ENCODE results near the gene PTPN1.
"Not testable (repeated sequence)": the region's sequence is repeated elsewhere in the genome, so short reads cannot be mapped to it uniquely, and the experiment has no call there.

The PTPN1 gene

GRCh38 chr20:50469176-50469723 is 40.9 kb upstream of the PTPN1 start:
- Histone ChIP-seq H3K27me3 (ENCODE audit: control insufficient read depth in 5 of 5, insufficient read depth in 4 of 5, low read length in 5 of 5) (no peaks in the 10 kb centered on the region), H3K9ac (ENCODE audit: low read length in 5 of 5) (no peak overlapping the region), H3K4me3 (ENCODE audit: low read depth in 1 of 5, low read length in 5 of 5) (no peak overlapping the region), H3K36me3 (ENCODE audit: control insufficient read depth in 5 of 5, insufficient read depth in 5 of 5, low read length in 5 of 5) (no peaks in the 10 kb centered on the region), H3K27ac (ENCODE audit: low read depth, low read length) (no peak overlapping the region), H3K9me3 (ENCODE audit: control insufficient read depth in 5 of 5, low read length in 5 of 5) (no peaks in the 10 kb centered on the region), H3K4me1 (ENCODE audit: control insufficient read depth in 5 of 5, insufficient read depth in 5 of 5, low read length in 5 of 5) (peaks cover 0 to 21% (median 8%) of the 10 kb centered on the region in 5 donors)

- Histone ChIP-seq H3K4me3 (ENCODE audit: low read depth in 1 of 5, low read length in 5 of 5) (no peak overlapping the region), H3K4me1 (ENCODE audit: control insufficient read depth in 5 of 5, insufficient read depth in 5 of 5, low read length in 5 of 5) (peaks cover 0 to 16% (median 2%) of the 10 kb centered on the region in 5 donors), H3K9me3 (ENCODE audit: control insufficient read depth in 5 of 5, low read length in 5 of 5) (no peaks in the 10 kb centered on the region), H3K9ac (ENCODE audit: low read length in 5 of 5) (no peak overlapping the region), H3K27me3 (ENCODE audit: control insufficient read depth in 5 of 5, insufficient read depth in 4 of 5, low read length in 5 of 5) (no peaks in the 10 kb centered on the region), H3K27ac (ENCODE audit: low read depth, low read length) (no peak overlapping the region), H3K36me3 (ENCODE audit: control insufficient read depth in 5 of 5, insufficient read depth in 5 of 5, low read length in 5 of 5) (no peaks in the 10 kb centered on the region)
Observed at GRCh38 chr20:50469796-50470195, 40.4 kb upstream of the PTPN1 start.

GRCh38 chr20:50470264-50470858 is 39.8 kb upstream of the PTPN1 start:
- Histone ChIP-seq H3K27ac (ENCODE audit: low read depth, low read length) (no peak overlapping the region), H3K27me3 (ENCODE audit: control insufficient read depth in 5 of 5, insufficient read depth in 4 of 5, low read length in 5 of 5) (no peaks in the 10 kb centered on the region), H3K9ac (ENCODE audit: low read length in 5 of 5) (no peak overlapping the region), H3K4me1 (ENCODE audit: control insufficient read depth in 5 of 5, insufficient read depth in 5 of 5, low read length in 5 of 5) (peaks cover 0 to 16% (median 0%) of the 10 kb centered on the region in 5 donors), H3K36me3 (ENCODE audit: control insufficient read depth in 5 of 5, insufficient read depth in 5 of 5, low read length in 5 of 5) (no peaks in the 10 kb centered on the region), H3K9me3 (ENCODE audit: control insufficient read depth in 5 of 5, low read length in 5 of 5) (no peaks in the 10 kb centered on the region), H3K4me3 (ENCODE audit: low read depth in 1 of 5, low read length in 5 of 5) (no peak overlapping the region)

DNA sequence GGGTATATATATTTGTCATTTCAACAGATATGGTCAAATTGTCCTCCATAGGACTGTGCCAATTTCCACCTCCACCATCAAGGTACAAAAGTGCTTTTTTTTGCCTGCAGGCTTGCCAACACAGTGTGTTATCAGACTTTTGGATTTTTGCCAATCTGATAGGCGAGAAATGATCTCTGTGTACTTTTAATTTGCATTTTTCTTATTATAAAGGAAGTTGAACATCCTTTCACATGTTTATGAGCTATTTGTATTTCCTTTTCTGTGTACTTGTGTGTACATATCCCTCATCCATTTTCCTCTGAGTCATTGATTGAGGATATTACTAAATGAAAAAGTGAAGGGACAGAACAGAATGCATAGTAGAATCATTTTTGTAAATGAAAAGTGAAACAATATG is 39.0 kb upstream of the PTPN1 start:
- Histone ChIP-seq H3K9me3 (ENCODE audit: control insufficient read depth in 5 of 5, low read length in 5 of 5) (no peaks in the 10 kb centered on the region), H3K4me1 (ENCODE audit: control insufficient read depth in 5 of 5, insufficient read depth in 5 of 5, low read length in 5 of 5) (peaks cover 0 to 16% (median 0%) of the 10 kb centered on the region in 5 donors), H3K27me3 (ENCODE audit: control insufficient read depth in 5 of 5, insufficient read depth in 4 of 5, low read length in 5 of 5) (no peaks in the 10 kb centered on the region), H3K27ac (ENCODE audit: low read depth, low read length) (no peak overlapping the region), H3K9ac (ENCODE audit: low read length in 5 of 5) (no peak overlapping the region), H3K36me3 (ENCODE audit: control insufficient read depth in 5 of 5, insufficient read depth in 5 of 5, low read length in 5 of 5) (no peaks in the 10 kb centered on the region), H3K4me3 (ENCODE audit: low read depth in 1 of 5, low read length in 5 of 5) (no peak overlapping the region)

DNA sequence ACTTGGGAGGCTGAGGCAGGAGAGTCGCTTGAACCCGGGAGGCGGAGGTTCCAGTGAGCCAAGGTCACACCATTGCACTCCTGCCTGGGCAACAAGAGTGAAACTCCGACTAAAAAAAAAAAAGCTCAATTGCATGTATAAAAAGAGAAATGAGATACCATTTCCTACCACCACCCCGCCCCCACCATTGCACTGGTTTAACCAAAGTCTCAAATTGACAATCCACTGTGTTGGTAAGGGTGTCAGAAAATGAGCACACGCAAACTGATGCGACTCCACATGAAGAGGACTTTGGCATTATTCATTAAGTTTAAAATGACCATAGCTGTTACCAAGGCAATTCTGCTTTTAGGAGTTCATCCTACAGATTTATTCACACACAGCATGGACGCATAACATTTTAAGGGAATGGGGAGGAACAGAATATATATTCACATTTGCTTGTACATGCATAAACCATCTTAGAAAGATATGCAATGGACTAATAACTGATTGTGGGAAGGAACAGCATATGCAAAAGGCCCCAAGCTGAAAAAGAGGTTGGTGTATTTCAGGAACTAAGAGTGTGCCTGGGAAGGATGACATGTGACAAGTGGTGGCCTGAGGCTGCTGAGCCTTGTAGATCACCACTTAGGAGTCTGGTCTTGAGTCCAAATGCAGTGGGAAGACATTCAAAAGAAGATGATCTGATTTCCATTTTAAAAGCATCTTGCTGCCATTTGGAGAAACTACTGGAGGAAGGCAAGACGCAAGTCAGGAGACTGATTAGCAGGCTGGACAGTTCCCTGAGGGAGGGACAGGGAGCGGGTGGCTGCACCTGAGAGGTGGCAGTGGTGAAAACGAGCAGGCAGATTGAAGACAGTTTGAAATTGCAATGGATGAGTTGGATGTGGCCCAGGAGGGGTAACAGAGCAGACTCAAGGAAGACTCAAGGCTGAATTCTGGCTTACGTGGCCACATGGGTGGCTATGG is 37.2 kb upstream of the PTPN1 start:
- H3K9ac ChIP-seq (ENCODE audit: low read length in 5 of 5): no peak overlapping the region
- no peaks in the 10 kb centered on the region for H3K27me3 ChIP-seq (ENCODE audit: control insufficient read depth in 5 of 5, insufficient read depth in 4 of 5, low read length in 5 of 5)
- H3K27ac ChIP-seq (ENCODE audit: low read depth, low read length): no peak overlapping the region
- no peaks in the 10 kb centered on the region for H3K36me3 ChIP-seq (ENCODE audit: control insufficient read depth in 5 of 5, insufficient read depth in 5 of 5, low read length in 5 of 5)
- peaks cover 0 to 17% (median under 1%) of the 10 kb centered on the region in 5 donors for H3K4me1 ChIP-seq (ENCODE audit: control insufficient read depth in 5 of 5, insufficient read depth in 5 of 5, low read length in 5 of 5)
- no peaks in the 10 kb centered on the region for H3K9me3 ChIP-seq (ENCODE audit: control insufficient read depth in 5 of 5, low read length in 5 of 5)
- no peak overlapping the region for H3K4me3 ChIP-seq (ENCODE audit: low read depth in 1 of 5, low read length in 5 of 5)

DNA sequence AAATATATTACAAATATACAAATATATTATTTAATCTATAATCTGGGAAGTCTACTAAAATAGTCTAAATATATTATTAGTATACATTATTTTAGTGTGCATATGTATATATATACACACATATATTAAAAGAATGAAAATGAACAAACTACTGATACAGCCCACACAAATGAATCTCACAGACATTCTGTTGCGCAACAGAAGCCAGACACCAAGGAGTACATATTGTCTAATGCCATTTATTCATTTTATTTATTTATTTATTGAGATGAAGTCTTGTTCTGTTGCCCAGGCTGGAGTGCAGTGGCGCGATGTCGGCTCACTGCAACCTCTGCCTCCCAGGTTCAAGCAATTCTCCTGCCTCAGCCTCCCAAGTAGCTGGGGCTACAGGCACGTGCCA is 35.8 kb upstream of the PTPN1 start:
- not testable (repeated sequence) for H3K9me3 ChIP-seq (ENCODE audit: control insufficient read depth in 5 of 5, low read length in 5 of 5); H3K27ac ChIP-seq (ENCODE audit: low read depth, low read length); H3K27me3 ChIP-seq (ENCODE audit: control insufficient read depth in 5 of 5, insufficient read depth in 4 of 5, low read length in 5 of 5); H3K4me3 ChIP-seq (ENCODE audit: low read depth in 1 of 5, low read length in 5 of 5); H3K9ac ChIP-seq (ENCODE audit: low read length in 5 of 5); H3K36me3 ChIP-seq (ENCODE audit: control insufficient read depth in 5 of 5, insufficient read depth in 5 of 5, low read length in 5 of 5)
- peaks cover 0 to 23% (median 5%) of the 10 kb centered on the region in 5 donors for H3K4me1 ChIP-seq (ENCODE audit: control insufficient read depth in 5 of 5, insufficient read depth in 5 of 5, low read length in 5 of 5)

DNA sequence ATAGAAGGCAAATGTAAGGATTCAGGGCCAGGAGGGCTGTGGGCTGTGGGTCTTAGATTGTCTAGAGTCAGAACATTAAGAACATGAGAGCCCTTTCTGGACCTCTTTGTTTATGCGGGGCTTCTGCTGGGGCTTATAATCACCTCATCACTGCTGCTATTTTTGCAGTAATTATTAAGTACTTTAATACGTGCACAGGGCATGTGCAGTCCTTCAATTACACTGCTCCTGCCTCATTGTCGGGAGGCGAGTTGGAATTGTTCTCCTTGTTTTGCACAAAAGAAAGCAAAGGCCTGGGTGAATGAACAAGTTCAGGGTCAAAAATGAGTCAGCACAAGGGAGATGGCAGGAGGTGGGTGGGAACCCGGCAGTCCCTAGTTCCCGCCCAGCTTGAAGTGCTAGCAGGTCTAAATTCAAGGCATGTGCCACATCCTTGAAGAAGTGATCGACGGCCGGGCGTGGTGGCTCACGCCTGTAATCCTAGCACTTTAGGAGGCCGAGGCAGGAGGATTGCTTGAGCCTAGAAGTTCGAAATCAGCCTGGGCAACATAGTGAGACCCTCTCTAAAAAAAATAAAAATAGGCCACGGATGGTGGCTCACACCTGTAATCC is 34.4 kb upstream of the PTPN1 start:
- Histone ChIP-seq H3K9ac (ENCODE audit: low read length in 5 of 5) (no peak overlapping the region), H3K27ac (ENCODE audit: low read depth, low read length) (no peak overlapping the region), H3K27me3 (ENCODE audit: control insufficient read depth in 5 of 5, insufficient read depth in 4 of 5, low read length in 5 of 5) (no peaks in the 10 kb centered on the region), H3K36me3 (ENCODE audit: control insufficient read depth in 5 of 5, insufficient read depth in 5 of 5, low read length in 5 of 5) (no peaks in the 10 kb centered on the region), H3K9me3 (ENCODE audit: control insufficient read depth in 5 of 5, low read length in 5 of 5) (no peaks in the 10 kb centered on the region), H3K4me3 (ENCODE audit: low read depth in 1 of 5, low read length in 5 of 5) (no peak overlapping the region), H3K4me1 (ENCODE audit: control insufficient read depth in 5 of 5, insufficient read depth in 5 of 5, low read length in 5 of 5) (peaks cover 0 to 16% (median 5%) of the 10 kb centered on the region in 5 donors)

- Histone ChIP-seq H3K27ac (ENCODE audit: low read depth, low read length) (no peak overlapping the region), H3K9me3 (ENCODE audit: control insufficient read depth in 5 of 5, low read length in 5 of 5) (no peaks in the 10 kb centered on the region), H3K9ac (ENCODE audit: low read length in 5 of 5) (no peak overlapping the region), H3K4me1 (ENCODE audit: control insufficient read depth in 5 of 5, insufficient read depth in 5 of 5, low read length in 5 of 5) (peaks cover 0 to 14% (median 5%) of the 10 kb centered on the region in 5 donors), H3K27me3 (ENCODE audit: control insufficient read depth in 5 of 5, insufficient read depth in 4 of 5, low read length in 5 of 5) (no peaks in the 10 kb centered on the region), H3K4me3 (ENCODE audit: low read depth in 1 of 5, low read length in 5 of 5) (no peak overlapping the region), H3K36me3 (ENCODE audit: control insufficient read depth in 5 of 5, insufficient read depth in 5 of 5, low read length in 5 of 5) (no peaks in the 10 kb centered on the region)
Observed at GRCh38 chr20:50477239-50477872, 32.8 kb upstream of the PTPN1 start.

DNA sequence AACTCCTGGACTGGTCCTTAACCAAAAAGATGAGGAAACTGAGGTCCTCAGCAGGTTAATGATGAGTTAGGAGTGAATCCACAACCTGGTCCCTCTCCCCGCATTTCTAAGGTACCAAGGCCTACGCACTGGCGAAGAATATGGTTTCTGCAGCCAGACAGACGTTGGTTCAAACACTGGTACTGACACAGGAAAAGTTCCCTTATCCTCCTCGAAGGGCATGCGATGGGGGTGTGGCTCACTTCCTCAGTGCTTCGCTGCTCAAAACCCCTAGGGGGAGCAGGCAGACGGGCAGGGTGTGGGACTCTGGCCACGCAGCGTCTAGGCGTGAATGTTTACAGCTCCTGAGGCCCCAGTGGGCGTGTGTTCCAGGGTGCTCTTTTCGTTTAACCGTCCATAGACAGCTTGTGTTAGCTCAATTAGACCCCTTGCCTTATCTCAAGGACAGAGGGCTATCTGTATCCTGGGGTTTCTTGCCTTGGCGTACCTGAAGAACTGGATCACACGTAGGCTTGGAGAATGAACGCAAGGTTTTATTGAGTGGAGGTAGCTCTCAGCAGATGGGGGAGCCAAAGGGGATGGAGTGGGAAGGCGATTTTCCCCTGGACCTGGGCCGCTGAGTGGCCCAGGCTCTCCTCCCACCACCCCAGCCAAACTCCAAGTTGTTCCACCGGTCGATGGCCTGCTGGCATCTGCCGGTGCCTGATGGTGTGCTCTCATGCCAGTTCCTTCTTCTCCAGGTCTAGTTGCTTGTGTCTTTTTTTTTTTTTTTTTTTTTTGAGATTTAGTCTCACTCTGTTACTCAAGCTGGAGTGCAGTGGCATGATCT is 31.8 kb upstream of the PTPN1 start:
- Histone ChIP-seq H3K27me3 (ENCODE audit: control insufficient read depth in 5 of 5, insufficient read depth in 4 of 5, low read length in 5 of 5) (no peaks in the 10 kb centered on the region), H3K4me3 (ENCODE audit: low read depth in 1 of 5, low read length in 5 of 5) (no peak overlapping the region), H3K9ac (ENCODE audit: low read length in 5 of 5) (no peak overlapping the region), H3K27ac (ENCODE audit: low read depth, low read length) (no peak overlapping the region), H3K9me3 (ENCODE audit: control insufficient read depth in 5 of 5, low read length in 5 of 5) (no peaks in the 10 kb centered on the region), H3K4me1 (ENCODE audit: control insufficient read depth in 5 of 5, insufficient read depth in 5 of 5, low read length in 5 of 5) (peaks cover 0 to 11% (median 8%) of the 10 kb centered on the region in 5 donors), H3K36me3 (ENCODE audit: control insufficient read depth in 5 of 5, insufficient read depth in 5 of 5, low read length in 5 of 5) (no peaks in the 10 kb centered on the region)
